Measurements from ENCODE around the gene RASAL3. TPM values are rescaled to one million over a fixed set of nuclear protein-coding genes. Genes with fewer than 3 reads are reported as not detected.

RASAL3 gene
- total RNA-seq, 1 experiment from 2014 or later = 0.57 TPM

GRCh38 chr19:15468675-15469512 is 4.5 kb upstream of the RASAL3 start:
- ATAC-seq (no peak), DNase-seq (ENCODE audit: low read depth, low spot score) (no peak)
- Histone ChIP-seq H3K4me3 (replicated peaks in 1 of 2; ENCODE audit: low read depth in 1 of 2, low read length in 2 of 2) (no peak overlapping the region), H3K9me3 (ENCODE audit: control insufficient read depth in 1 of 2, insufficient read depth in 1 of 2, low read depth in 1 of 2, low read length in 2 of 2) (no peaks in the 10 kb centered on the region), H3K27me3 (ENCODE audit: insufficient read depth, low read length) (no peaks in the 10 kb centered on the region), H3K9me2 (ENCODE audit: insufficient read depth) (no peaks in the 10 kb centered on the region), H3K4me1 (ENCODE audit: control insufficient read depth in 1 of 2, insufficient read depth in 2 of 2, low read length in 2 of 2) (peaks cover 0 to 7% of the 10 kb centered on the region in 2 experiments; a peak in 2 of 4 replicates), H3K79me2 (ENCODE audit: insufficient read depth, low read length) (no peaks in the 10 kb centered on the region), H4K20me1 (ENCODE audit: insufficient read depth) (no peaks in the 10 kb centered on the region), H2AFZ (ENCODE audit: low read depth, low read length, poor library complexity, severe bottlenecking) (no peak overlapping the region), H3K4me2 (ENCODE audit: low read length) (no peak overlapping the region), H3K9ac (ENCODE audit: low read length) (no peak overlapping the region), H3K36me3 (ENCODE audit: control insufficient read depth in 1 of 2, insufficient read depth in 2 of 2, low read length in 2 of 2) (no peaks in the 10 kb centered on the region), H3K27ac (ENCODE audit: low read depth, low read length) (no peak overlapping the region)
- intact Hi-C loops (cut with micrococcal nuclease) = no loop called here
- ChIA-PET CTCF (no interaction called here), RAD21 (ENCODE audit: low non-redundant PET in 1 of 2, low total read pairs in 2 of 2, uncharacterized antibody in 2 of 2, unreplicated experiment in 2 of 2) (no interaction called here), POLR2A (no interaction called here)
- TF ChIP-seq CEBPB (IDR thresholded peaks at IDR 0.05; ENCODE audit: low read depth) = no peak
- TF ChIP-seq ELF1 (IDR thresholded peaks at IDR 0.05; ENCODE audit: borderline replicate concordance, low read depth) = no peak
- no peak for TF ChIP-seq EZH2 (IDR thresholded peaks at IDR 0.05)
- no peak for TF ChIP-seq POLR2AphosphoS5 (IDR thresholded peaks at IDR 0.05; ENCODE audit: low read depth, low read length)
- TF ChIP-seq TCF7L2 (IDR thresholded peaks at IDR 0.05; ENCODE audit: borderline replicate concordance, extremely low read depth, insufficient read depth, insufficient read length) = no peak
- BruUV-seq (replicated peaks) = no TSS peak

GRCh38 chr19:15467734-15468214 is 3.4 kb upstream of the RASAL3 start:
- no peak for TF ChIP-seq MAX (IDR thresholded peaks at IDR 0.05)
- H3K9me2 ChIP-seq (ENCODE audit: insufficient read depth) = no peaks in the 10 kb centered on the region
- RAD21 ChIA-PET (ENCODE audit: low non-redundant PET in 1 of 2, low total read pairs in 2 of 2, uncharacterized antibody in 2 of 2, unreplicated experiment in 2 of 2) = no interaction called here
- H3K79me2 ChIP-seq (ENCODE audit: insufficient read depth, low read length) = no peaks in the 10 kb centered on the region
- H3K4me1 ChIP-seq (ENCODE audit: control insufficient read depth in 1 of 2, insufficient read depth in 2 of 2, low read length in 2 of 2) = peaks cover 0 to 7% of the 10 kb centered on the region in 2 experiments; a peak in 2 of 4 replicates
- ATAC-seq = no peak
- H2AFZ ChIP-seq (ENCODE audit: low read depth, low read length, poor library complexity, severe bottlenecking) = no peak overlapping the region
- no TSS peak for BruUV-seq (replicated peaks)
- no peak for DNase-seq (ENCODE audit: low read depth, low spot score)
- H3K4me2 ChIP-seq (ENCODE audit: low read length) = no peak overlapping the region
- no peak overlapping the region for H3K27ac ChIP-seq (ENCODE audit: low read depth, low read length)
- H3K27me3 ChIP-seq (ENCODE audit: insufficient read depth, low read length) = no peaks in the 10 kb centered on the region
- no peak overlapping the region for H3K9ac ChIP-seq (ENCODE audit: low read length)
- H3K4me3 ChIP-seq (replicated peaks in 1 of 2; ENCODE audit: low read depth in 1 of 2, low read length in 2 of 2) = no peak overlapping the region
- POLR2A ChIA-PET = no interaction called here
- H3K9me3 ChIP-seq (ENCODE audit: control insufficient read depth in 1 of 2, insufficient read depth in 1 of 2, low read depth in 1 of 2, low read length in 2 of 2) = no peaks in the 10 kb centered on the region
- H3K36me3 ChIP-seq (ENCODE audit: control insufficient read depth in 1 of 2, insufficient read depth in 2 of 2, low read length in 2 of 2) = no peaks in the 10 kb centered on the region
- intact Hi-C loops (cut with micrococcal nuclease) = no loop called here
- CTCF ChIA-PET = no interaction called here
- no peaks in the 10 kb centered on the region for H4K20me1 ChIP-seq (ENCODE audit: insufficient read depth)
